BJ (cell line): ENCODE results near the gene THAP3. TPM values are rescaled to one million over a fixed set of nuclear protein-coding genes. Genes with fewer than 3 reads are reported as not detected.

Experiments used
- CTCF ChIA-PET: fragments of 350-600 bp; formaldehyde crosslinking; extraction: SDS; loops from one replicate; lab custom pipeline; 2021; ENCODE audit warnings: antibody characterized with exemption, inconsistent platforms; lab: Yijun Ruan, JAX
- POLR2A ChIA-PET: fragments of 300-600 bp; sonication (Branson Sonifier 250); formaldehyde crosslinking; extraction: SDS; loops from one replicate; lab custom pipeline; 2021; ENCODE audit warnings: antibody characterized with exemption; lab: Charles Lee
- DNase-seq: peaks from one replicate; pipeline ENCODE4 v3.0.0-alpha.2; 2011; ENCODE audit warnings: low read depth
- H3K27me3 ChIP-seq: 2 replicates; pipeline ENCODE4 v1.6.0; 2011; ENCODE audit warnings: low read length; ENCODE audit not compliant: control insufficient read depth, insufficient read depth
- H3K36me3 ChIP-seq: 2 replicates; pipeline ENCODE4 v1.5.1; 2011; ENCODE audit warnings: low read length; ENCODE audit not compliant: control insufficient read depth, insufficient read depth
- H3K4me3 ChIP-seq: 2 replicates; pipeline ENCODE4 v1.5.1; 2011; ENCODE audit warnings: low read depth, mild to moderate bottlenecking, control low read depth, low read length
- CTCF ChIP-seq: IDR thresholded peaks from 2 replicates; pipeline ENCODE4 v1.5.1; 2011; ENCODE audit warnings: low read depth, mild to moderate bottlenecking, control low read depth, inconsistent platforms, low read length, moderate library complexity; ENCODE audit not compliant: insufficient read depth
- polyA plus RNA-seq: library from polyadenylated mRNA; depleted of rRNA; stranded (reverse); fragments of >200 nt; gene quantifications from 2 replicates; pipeline ENCODE4 v1.2.3, GENCODE V29; 2011; rRNA removed

Gene THAP3
- polyA plus RNA-seq, 1 experiment, result 12.5 TPM

GRCh38 chr1:6668503-6668902 is 43.8 kb downstream of the THAP3 start:
- Histone ChIP-seq H3K4me3 (no peak overlapping the region), H3K36me3 (peaks cover 8% of the 10 kb centered on the region), H3K27me3 (no peaks in the 10 kb centered on the region)
- DNase-seq, result no peak
- ChIA-PET CTCF (no interaction called here), POLR2A (no interaction called here)
- TF ChIP-seq CTCF, result no peak

GRCh38 chr1:6672558-6672957 is 47.9 kb downstream of the THAP3 start:
- no peak for TF ChIP-seq CTCF
- peaks cover 5% of the 10 kb centered on the region for H3K36me3 ChIP-seq
- ChIA-PET CTCF (interaction anchor here (0.9 to 2.0 kb wide), 5 partner anchors 19 to 995 kb away, joined by 3 to 4 read pairs (median 3); partner anchors contain the start of genes DNAJC11 and NOL9), POLR2A (no interaction called here)
- no peak for DNase-seq
- H3K27me3 ChIP-seq, result no peaks in the 10 kb centered on the region
- H3K4me3 ChIP-seq, result no peak overlapping the region

GRCh38 chr1:6673816-6674398 is 49.2 kb downstream of the THAP3 start:
- peaks cover 9% of the 10 kb centered on the region for H3K36me3 ChIP-seq
- H3K4me3 ChIP-seq, result no peak overlapping the region
- TF ChIP-seq CTCF, result no peak
- DNase-seq, result no peak
- POLR2A ChIA-PET, result no interaction called here
- no peaks in the 10 kb centered on the region for H3K27me3 ChIP-seq
- CTCF ChIA-PET, result no interaction called here

GRCh38 chr1:6674771-6675170 is 50.1 kb downstream of the THAP3 start:
- no peak overlapping the region for H3K4me3 ChIP-seq
- DNase-seq, result no peak
- ChIA-PET CTCF (interaction anchor here (0.7 to 1.1 kb wide), 2 partner anchors 14 to 26 kb away, joined by 3 read pairs; partner anchors contain the start of gene DNAJC11), POLR2A (no interaction called here)
- no peak for TF ChIP-seq CTCF
- H3K36me3 ChIP-seq, result peaks cover 11% of the 10 kb centered on the region
- no peaks in the 10 kb centered on the region for H3K27me3 ChIP-seq

GRCh38 chr1:6675941-6676340 is 51.3 kb downstream of the THAP3 start:
- no peak overlapping the region for H3K4me3 ChIP-seq
- no peak for TF ChIP-seq CTCF
- no peak for DNase-seq
- H3K36me3 ChIP-seq, result peaks cover 11% of the 10 kb centered on the region
- CTCF ChIA-PET, result interaction anchor here (1.1 to 1.3 kb wide), 2 partner anchors 8 to 25 kb away, joined by 3 read pairs; partner anchors contain the start of gene DNAJC11
- H3K27me3 ChIP-seq, result no peaks in the 10 kb centered on the region
- POLR2A ChIA-PET, result no interaction called here

Other genes with a start within 250 kb of the THAP3 start
- gene ACOT7, start 231.1 kb upstream of the THAP3 start, polyA plus RNA-seq, result 68.1 and 157 TPM in 2 replicates
- not detected in 2 replicates for gene HES2, start 204.9 kb upstream of the THAP3 start, polyA plus RNA-seq
- not detected in 2 replicates for gene ESPN, start 200.1 kb upstream of the THAP3 start, polyA plus RNA-seq
- gene TNFRSF25, start 158.7 kb upstream of the THAP3 start, polyA plus RNA-seq, result 2.3 and 3.3 TPM in 2 replicates
- gene PLEKHG5, start 133.2 kb upstream of the THAP3 start, polyA plus RNA-seq, result 3.2 and 4.3 TPM in 2 replicates
- 9.5 and 15.1 TPM in 2 replicates for gene NOL9, start 70.4 kb upstream of the THAP3 start, polyA plus RNA-seq
- 0.16 and 0.25 TPM in 2 replicates for gene TAS1R1, start 69.6 kb upstream of the THAP3 start, polyA plus RNA-seq
- gene ZBTB48, start 44.9 kb upstream of the THAP3 start, polyA plus RNA-seq, result 7.8 and 14.0 TPM in 2 replicates
- gene KLHL21, start 22.0 kb upstream of the THAP3 start, polyA plus RNA-seq, result 8.5 and 19.2 TPM in 2 replicates
- gene PHF13, start 11.1 kb upstream of the THAP3 start, polyA plus RNA-seq, result 7.9 and 9.4 TPM in 2 replicates
- 29.8 and 36.0 TPM in 2 replicates for gene DNAJC11, start 76.9 kb downstream of the THAP3 start, polyA plus RNA-seq
- 23.1 and 48.4 TPM in 2 replicates for gene CAMTA1, start 160.6 kb downstream of the THAP3 start, polyA plus RNA-seq